Effector CD4-positive, alpha-beta T cell (primary cell): ENCODE data around the gene TMC1. TPM values are rescaled to one million over a fixed set of nuclear protein-coding genes. Genes with fewer than 3 reads are reported as not detected.
"Not testable (repeated sequence)": the region's sequence is repeated elsewhere in the genome, so short reads cannot be mapped to it uniquely, and the experiment has no call there.

ENCODE experiments used
- DNase-seq: peaks from one replicate; pipeline ENCODE4 v3.0.0-alpha.2; 2020
- total RNA-seq: gene quantifications from one replicate; lab custom pipeline; 2026; lab: John Stamatoyannopoulos, UW

TMC1 gene
- not detected for total RNA-seq

DNA sequence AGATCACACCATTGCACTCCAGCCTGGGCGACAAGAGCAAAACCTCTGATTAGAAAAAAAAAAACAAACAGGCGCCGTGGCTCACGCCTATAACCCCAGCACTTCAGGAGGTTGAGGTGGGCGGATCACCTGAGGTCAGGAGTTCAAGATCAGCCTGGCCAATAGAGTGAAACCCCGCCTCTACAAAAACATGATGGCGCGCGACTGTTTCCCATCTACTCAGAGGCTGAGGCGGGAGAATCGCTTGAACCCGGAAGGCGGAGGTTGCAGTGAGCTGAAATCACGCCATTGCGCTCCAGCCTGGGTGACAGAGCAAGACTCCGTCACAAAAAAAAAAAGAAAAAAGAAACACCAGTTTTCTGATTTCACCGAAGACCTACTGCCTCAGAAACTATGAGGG, at the start of gene TMC1:
TMC1 (plus strand) TSS at position 193 of the 400 bp plus-strand sequence. CDS start 127,041 bp downstream, outside the sequence.
- not testable (repeated sequence) for DNase-seq

DNA sequence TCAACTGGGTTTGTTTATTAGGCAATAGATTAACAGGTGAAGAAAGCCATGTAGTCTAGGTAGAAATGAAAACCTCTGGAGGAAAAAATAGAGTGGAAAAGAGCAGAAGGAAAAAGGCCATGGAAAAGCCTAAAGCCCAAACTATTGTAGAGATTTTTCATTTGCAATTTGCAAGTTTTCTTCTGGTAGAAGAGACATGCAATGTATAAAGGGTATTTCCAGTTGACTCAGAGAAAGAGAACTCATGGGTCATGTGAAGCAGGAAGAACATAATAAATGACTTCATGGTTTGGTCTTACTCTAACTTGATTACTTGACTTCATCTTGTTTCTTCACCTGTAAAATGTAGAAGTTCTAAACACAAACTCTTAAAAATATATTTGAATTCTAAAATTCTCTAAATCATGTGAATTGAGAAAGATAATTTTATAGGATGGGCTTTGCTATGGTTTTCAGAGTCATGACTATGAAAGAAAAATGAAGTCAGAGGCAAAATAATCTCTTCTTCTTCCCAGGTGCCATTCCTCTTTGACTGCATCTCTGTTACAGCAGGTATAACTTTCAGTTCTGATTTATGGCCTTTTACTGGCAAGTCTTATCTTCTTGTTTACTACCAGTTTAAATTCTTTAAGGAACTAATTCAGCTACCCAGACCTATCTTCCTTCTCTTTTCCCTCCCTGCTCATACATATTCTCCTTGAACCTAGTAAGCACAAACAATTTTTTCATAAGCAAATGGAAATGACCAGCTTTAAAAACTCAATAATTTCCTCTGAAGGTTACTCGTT, 47.7 kb upstream of the TMC1 start:
- DNase-seq = no peak

DNA sequence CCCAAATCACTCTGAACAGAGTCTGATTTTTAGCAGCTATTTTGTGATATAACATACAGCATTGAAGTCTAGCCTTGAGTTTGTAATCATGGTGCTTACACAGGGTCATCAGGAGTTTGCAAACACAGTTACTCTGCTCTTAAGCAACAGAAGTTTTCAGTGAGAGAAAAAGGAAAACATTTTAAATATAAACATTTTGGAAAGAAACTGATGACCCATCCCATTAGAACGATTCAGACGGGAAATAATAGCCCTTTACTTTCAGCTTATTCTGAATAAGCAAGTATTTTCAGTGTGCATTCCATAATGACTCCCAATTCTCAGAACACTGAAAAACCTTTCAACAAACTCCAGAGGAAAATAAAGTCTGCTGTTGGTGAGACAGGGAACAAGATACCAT, 46.7 kb upstream of the TMC1 start:
- no peak for DNase-seq

DNA sequence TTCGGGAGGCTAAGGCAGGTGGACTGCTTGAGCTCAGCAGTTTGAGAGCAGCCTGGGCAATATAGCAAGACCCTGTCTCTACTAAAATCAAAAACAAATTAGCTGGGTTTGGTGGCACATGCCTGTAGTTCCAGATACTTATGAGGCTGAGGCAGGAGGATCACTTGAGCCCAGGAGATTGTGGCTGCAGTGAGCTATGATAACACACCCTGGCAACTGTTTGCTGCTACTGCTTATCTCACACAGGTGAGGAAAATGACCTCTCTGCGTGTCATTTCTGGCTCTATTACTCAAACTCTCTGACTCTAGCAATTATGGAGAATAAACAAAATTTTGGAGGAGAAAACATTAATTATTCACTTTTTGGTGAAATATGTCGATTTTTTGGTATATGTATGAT, 45.3 kb upstream of the TMC1 start:
- DNase-seq = no peak

DNA sequence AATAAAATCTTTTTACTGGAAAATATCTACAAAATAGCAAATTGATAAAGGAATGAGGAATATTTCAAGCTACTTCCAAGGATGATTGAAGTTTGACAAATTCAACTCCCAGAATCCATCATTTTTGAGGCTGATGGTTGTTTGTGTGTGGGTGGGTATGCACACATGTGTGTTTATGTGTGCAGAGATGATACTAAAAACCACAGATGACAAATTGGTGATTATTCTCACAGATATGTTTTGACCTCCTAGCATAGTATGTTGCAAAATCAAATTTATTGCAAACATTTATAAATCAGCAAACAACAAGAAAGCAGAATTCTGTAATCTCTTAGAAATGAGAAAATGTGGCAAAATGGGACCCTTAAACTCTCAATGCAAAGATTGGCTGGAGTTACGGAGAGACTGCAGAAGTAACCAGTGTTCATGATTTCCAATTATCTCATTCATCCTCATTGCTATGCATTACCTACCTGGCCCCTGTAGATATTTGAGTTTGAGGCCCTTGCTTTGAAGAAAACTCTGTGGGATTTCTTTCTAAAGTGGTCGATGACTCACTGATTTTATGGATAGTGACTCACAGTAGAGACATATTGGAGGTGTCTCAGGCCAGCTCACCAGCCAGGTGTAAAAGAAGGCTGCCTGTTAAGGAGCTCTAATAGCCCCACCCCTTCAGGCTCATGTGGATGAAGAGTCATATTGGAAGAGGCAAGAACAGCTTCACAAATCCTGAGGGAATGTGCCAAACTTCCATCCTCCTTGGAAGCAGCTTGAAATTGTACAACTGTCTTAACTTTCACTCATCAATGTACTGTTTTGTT, 44.6 kb upstream of the TMC1 start:
- DNase-seq = no peak

- no peak for DNase-seq
These were observed 43.4 kb upstream of the TMC1 start for GRCh38 chr9:72477930-72478518.

DNA sequence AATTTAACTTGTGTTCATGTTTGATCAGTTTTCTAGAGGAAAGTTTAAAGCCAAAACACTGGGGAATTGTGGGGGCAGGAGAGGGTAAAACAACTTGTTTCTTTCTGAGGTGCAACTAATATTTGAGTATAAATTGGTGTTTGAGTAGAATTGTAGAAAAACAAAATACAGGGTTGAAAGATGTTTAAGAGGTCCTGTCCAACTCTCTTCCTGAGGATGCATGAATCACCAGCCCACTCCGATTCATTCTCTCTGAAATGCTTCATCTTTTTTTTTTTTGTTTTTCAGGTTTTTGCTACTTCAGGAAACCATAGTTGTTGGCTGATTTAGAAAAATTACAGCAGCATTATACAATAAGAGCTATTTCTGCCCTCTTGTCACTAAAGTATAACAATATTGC, 42.4 kb upstream of the TMC1 start:
- DNase-seq = no peak

DNA sequence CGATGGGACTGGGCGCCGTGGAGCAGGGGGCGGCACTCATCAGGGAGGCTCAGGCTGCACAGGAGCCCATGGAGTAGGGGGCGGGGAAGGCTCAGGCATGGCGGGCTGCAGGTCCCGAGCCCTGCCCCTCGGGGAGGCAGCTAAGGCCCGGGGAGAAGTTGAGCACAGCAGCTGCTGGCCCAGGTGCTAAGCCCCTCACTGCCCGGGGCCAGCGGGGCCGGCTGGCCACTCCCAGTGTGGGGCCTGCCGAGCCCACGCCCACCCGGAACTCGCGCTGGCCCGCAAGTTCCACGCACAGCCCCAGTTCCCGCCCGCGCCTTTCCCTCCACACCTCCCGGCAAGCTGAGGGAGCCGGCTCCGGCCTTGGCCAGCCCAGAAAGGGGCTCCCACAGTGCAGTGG, 41.1 kb upstream of the TMC1 start:
- not testable (repeated sequence) for DNase-seq

DNA sequence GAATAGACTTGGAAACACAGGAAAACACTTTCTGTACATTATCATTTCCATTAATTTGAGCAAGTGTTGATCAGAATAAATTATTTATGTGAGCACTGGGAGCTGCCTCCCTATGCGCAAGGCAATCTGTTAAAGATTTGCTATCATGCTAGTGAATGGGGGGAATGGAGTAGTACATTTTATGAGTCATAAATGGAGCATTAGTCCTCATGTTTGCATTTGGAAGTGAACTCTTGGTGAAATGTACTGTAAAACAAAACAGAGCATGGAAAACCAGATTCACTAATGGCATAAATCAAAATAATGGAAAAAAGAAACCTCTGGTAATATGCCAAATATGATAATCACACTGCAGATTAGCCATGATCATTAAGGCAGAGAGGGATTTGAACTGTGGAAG, 40.5 kb upstream of the TMC1 start:
- DNase-seq = no peak

GRCh38 chr9:72485821-72486593, 35.4 kb upstream of the TMC1 start:
- DNase-seq = no peak

GRCh38 chr9:72486594-72486955, 34.8 kb upstream of the TMC1 start:
- DNase-seq = no peak

DNA sequence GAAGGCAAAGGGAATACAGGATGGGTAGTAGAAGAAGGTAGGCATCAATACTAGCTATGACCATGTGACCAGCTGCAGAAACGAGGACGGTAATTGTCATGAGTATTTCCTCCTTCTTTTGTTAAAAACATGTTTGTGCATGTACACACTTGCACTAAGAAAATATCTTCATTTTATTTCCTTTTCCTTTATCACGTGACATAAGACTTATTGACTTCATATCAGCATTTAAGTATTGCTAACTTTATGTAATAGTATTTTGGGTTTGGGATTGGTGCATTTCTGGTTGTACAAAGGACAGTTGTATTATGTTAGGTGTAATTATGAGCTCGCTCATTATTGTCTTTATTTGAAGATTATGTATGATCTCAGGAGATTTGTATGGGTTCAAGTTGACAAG, 33.7 kb upstream of the TMC1 start:
- DNase-seq = not testable (repeated sequence)

GRCh38 chr9:72489986-72490385, 31.4 kb upstream of the TMC1 start:
- no peak for DNase-seq

GRCh38 chr9:72491242-72491641, 30.2 kb upstream of the TMC1 start:
- no peak for DNase-seq

DNA sequence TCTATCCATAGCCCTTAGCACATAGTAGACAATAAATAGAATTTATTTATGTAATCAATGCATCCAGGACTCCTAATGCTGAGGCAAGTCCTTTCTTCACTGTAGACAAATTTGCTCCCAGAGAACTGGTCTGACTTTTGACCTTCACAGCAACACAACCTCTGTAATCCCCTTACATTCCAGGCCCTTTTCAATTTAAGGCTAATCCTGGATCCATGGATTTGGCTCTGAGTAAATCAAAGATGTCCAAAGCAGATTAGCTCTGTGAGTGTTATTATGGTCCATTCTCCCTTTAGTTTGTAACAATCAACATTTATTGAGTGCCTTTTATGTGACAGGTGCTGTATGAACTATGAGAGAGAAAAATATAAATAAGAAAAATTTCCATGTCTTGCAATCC, 27.4 kb upstream of the TMC1 start:
- DNase-seq = no peak

DNA sequence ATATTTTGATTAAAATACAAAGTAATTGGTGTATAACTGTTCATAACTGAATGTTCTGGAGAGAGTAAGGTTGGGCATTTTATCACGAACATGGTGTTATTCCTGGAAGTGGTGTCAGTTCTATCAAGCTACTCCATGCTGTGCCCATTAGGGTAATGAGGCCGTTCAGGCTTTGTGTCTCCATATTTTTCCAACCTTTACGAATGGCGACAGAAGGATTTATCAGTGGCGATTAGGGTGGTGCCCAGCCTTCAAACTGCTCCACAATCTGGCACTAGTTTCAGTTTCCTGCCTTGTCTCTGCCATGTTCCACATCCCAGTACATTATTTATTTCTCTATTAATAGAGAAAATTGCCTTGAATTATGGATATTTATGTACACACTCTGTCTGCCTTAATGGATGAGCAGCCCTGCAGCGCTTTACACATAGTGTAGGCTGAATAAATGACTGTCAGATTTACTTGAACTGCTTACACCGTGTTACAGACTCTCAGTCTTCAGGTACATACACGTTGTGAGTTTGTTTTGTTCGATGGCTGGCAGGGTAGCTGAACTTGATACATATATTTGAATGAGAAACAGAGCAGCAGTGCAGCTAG, 23.9 kb upstream of the TMC1 start:
- DNase-seq = no peak

DNA sequence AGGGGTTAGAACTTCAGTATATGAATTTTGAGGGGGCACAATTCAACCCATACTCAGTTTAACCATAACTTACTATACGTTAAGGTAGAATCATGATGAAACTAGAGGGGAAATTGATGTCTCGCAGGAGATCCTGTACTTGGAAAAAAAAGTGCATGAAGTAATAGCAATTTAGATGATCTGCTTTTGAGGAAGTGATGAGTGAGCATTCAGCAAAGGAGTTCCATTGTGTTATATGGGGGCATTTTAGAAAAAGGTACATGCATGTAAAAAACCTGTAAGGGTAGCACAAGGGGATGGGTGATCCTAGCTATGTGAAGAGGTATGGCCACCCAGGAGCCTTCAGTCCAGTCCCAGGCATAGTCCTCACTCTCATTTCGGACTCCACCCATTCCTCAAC, 14.8 kb upstream of the TMC1 start:
- DNase-seq = no peak

GRCh38 chr9:72509053-72509452, 12.4 kb upstream of the TMC1 start:
- no peak for DNase-seq

DNA sequence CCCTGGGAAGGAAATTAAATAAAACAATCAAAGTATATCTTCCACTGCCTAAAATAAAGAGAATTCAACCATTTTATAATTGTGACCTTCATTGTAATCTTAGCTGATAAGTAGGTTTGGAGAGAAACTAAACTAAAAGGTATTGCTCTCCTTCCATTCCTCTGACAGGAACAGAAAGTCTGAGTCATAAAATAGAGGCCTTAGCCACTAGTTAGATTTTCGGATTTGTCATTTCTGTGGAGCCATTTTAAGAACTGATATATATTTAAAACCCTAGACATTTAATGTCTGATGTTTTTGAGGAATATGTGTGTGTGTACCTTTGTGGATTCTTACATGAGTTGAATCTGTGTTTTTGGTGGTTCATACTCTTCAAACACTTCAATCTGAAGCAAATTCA, 11.8 kb upstream of the TMC1 start:
- DNase-seq = no peak

GRCh38 chr9:72521011-72521410, 397 bp upstream of the TMC1 start:
- DNase-seq = not testable (repeated sequence)

DNA sequence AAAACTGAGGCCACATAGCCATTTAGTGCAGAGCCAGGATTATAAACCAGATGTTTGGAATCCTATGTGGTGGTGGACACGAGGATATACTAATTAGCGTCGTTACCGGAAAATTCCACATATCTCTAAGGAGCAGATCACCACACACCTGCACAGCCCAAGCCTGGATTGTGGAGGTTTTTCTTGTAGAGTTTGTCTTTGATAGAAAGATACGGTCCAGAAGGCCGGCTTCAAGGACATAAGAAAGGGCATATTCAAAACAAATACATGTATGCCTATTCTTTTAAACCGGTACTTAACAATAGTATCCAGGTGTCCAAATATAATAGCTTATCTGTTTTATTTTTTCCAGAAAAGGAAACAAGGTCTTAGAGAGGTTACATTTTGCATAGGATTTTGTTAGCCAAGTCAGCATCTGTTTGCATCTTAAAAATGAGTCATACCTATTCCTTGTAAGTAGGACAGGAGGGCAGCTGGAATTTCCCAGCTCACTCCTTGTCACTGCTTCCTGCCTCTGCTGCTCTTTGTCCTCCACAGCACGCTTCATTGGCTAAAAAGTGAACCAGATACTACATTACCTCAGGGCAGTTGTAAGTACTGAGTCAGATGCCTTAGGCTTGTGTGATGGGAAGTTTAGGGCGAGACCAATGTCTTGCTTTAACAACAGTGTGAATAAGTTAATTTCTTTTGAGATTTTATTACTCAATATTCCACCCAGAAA, 3.6 kb downstream of the TMC1 start:
- DNase-seq = peak; percentile 5
